Osteocyte (in vitro differentiated cells): ENCODE results near the gene TRIM14. TPM values are rescaled to one million over a fixed set of nuclear protein-coding genes. Genes with fewer than 3 reads are reported as not detected.
"Not testable (repeated sequence)": the region's sequence is repeated elsewhere in the genome, so short reads cannot be mapped to it uniquely, and the experiment has no call there.

ENCODE experiments used
- DNase-seq: peaks from one replicate; pipeline ENCODE4 v3.0.0; 2021; ENCODE audit warnings: mixed read lengths; ENCODE audit not compliant: unreplicated experiment; ENCODE audit errors: extremely low spot score
- H3K27ac Mint-ChIP-seq: one replicate; pipeline ENCODE4 v1.8.0; 2021; ENCODE audit warnings: mild to moderate bottlenecking, mixed read lengths; ENCODE audit not compliant: unreplicated experiment
- H3K27me3 Mint-ChIP-seq: one replicate; pipeline ENCODE4 v1.8.0; 2021; ENCODE audit warnings: mixed read lengths; ENCODE audit not compliant: unreplicated experiment
- H3K36me3 Mint-ChIP-seq: one replicate; pipeline ENCODE4 v1.8.0; 2021; ENCODE audit warnings: mixed read lengths; ENCODE audit not compliant: unreplicated experiment
- H3K4me1 Mint-ChIP-seq: one replicate; pipeline ENCODE4 v1.8.0; 2021; ENCODE audit warnings: mixed read lengths; ENCODE audit not compliant: unreplicated experiment
- H3K4me3 Mint-ChIP-seq: one replicate; pipeline ENCODE4 v1.8.0; 2021; ENCODE audit warnings: mild to moderate bottlenecking, moderate library complexity, mixed read lengths; ENCODE audit not compliant: unreplicated experiment
- H3K9me3 Mint-ChIP-seq: one replicate; pipeline ENCODE4 v1.8.0; 2021; ENCODE audit warnings: mixed read lengths; ENCODE audit not compliant: unreplicated experiment
- CTCF ChIP-seq: fragments of 200-600 bp; sonication (generic); IDR thresholded peaks from 2 replicates; pipeline ENCODE4 v1.5.0; 2021; ENCODE audit warnings: antibody characterized with exemption, mild to moderate bottlenecking, moderate library complexity
- total RNA-seq: library from RNA; stranded (reverse); gene quantifications from 2 replicates; pipeline ENCODE4 v1.2.1, GENCODE V29; 2021

TRIM14 gene
- total RNA-seq, 1 donor from 2014 or later: 0.48 TPM

DNA sequence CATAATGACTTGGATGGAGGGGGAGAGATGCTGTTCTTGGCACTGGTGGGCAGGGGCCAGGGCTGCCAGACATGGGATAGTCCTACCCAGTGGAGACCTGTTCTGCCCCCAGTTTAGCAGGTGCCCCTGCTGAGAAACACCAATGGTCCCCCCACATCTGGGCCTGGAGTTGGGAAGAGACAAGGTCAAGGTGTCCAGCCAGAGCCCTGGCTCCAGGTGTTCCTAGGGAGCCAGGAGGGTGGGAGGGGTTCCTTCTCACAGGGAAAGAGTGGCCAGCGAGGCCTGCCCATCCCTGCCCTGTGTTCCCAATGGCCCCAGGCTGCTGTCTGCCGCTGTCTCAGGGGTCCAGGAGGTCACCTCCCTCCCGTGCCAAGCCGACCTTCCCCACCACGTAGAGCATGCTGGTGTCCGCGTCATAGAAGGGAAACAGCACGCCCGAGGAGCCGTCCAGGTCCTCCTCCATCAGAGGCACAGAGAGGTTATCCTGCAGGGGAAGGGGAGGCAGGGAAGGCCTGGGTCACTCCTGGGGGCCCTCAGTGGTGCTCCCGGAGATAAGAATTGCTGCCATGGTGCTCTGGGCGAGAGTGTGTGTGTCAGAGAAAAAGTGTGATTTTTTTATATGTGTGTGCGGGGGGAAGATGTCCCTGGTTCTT, 11.7 kb upstream of the TRIM14 start:
- H3K27ac Mint-ChIP-seq: no peak overlapping the region
- H3K4me3 Mint-ChIP-seq: no peak overlapping the region
- no peaks in the 10 kb centered on the region for H3K9me3 Mint-ChIP-seq
- H3K4me1 Mint-ChIP-seq: no peaks in the 10 kb centered on the region
- no peaks in the 10 kb centered on the region for H3K27me3 Mint-ChIP-seq
- H3K36me3 Mint-ChIP-seq: no peaks in the 10 kb centered on the region
- TF ChIP-seq CTCF: no peak
- DNase-seq: no peak

DNA sequence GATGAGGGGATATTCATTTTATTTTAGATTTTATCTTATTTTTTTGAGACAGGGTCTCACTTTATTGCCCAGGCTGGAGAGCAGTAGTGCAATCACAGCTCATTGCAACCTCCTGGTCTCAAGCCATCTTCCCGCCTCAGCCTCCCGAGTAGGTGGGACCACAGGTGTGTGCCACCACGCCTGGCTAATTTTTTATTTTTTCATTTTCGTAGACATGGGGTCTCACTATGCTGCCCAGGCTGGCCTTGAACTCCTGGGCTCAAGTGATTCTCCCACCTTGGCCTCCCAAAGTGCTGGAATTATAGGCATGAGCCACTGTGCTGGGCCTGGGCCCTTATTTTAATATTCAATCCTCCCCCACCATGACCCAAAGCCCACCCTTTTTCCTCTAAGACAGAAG, 11.0 kb upstream of the TRIM14 start:
- not testable (repeated sequence) for H3K4me1 Mint-ChIP-seq

GRCh38 chr9:98129451-98129881, 10.4 kb upstream of the TRIM14 start:
- no peaks in the 10 kb centered on the region for H3K9me3 Mint-ChIP-seq
- no peak overlapping the region for H3K27ac Mint-ChIP-seq
- H3K36me3 Mint-ChIP-seq: no peaks in the 10 kb centered on the region
- H3K27me3 Mint-ChIP-seq: no peaks in the 10 kb centered on the region
- no peak overlapping the region for H3K4me3 Mint-ChIP-seq
- no peak for DNase-seq
- TF ChIP-seq CTCF: no peak
- no peaks in the 10 kb centered on the region for H3K4me1 Mint-ChIP-seq

More for the DNA sequence above, 11.0 kb upstream of the TRIM14 start:
- not testable (repeated sequence) for H3K9me3 Mint-ChIP-seq, H3K4me3 Mint-ChIP-seq, H3K27me3 Mint-ChIP-seq, H3K27ac Mint-ChIP-seq, H3K36me3 Mint-ChIP-seq, DNase-seq

- no peak for TF ChIP-seq CTCF
- H3K4me1 Mint-ChIP-seq: no peaks in the 10 kb centered on the region
- DNase-seq: no peak
- H3K4me3 Mint-ChIP-seq: no peak overlapping the region
- H3K27me3 Mint-ChIP-seq: no peaks in the 10 kb centered on the region
- H3K36me3 Mint-ChIP-seq: no peaks in the 10 kb centered on the region
- H3K9me3 Mint-ChIP-seq: no peaks in the 10 kb centered on the region
- no peak overlapping the region for H3K27ac Mint-ChIP-seq
Measured at GRCh38 chr9:98128316-98128715, 9.3 kb upstream of the TRIM14 start.

DNA sequence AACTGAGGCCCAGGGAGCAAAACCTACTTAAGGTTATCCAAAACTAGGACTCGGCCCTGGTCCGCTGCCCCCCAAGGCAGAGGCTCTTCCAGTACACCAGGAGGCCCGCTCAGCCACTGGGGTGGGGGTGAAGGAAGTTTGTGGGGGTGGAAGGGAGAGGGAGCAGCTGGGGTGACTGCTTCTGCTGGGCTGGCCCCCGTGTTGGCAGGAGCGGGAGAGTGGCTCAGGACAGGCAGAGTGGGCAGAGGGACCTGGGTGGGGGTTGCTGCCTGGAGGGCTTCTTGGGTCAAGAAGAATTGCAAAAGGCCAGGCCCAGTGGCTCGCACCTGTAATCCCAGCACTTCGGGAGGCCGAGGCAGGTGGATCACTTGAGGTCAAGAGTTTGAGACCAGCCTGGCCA, 8.2 kb upstream of the TRIM14 start:
- TF ChIP-seq CTCF: no peak
- H3K36me3 Mint-ChIP-seq: no peaks in the 10 kb centered on the region
- no peaks in the 10 kb centered on the region for H3K4me1 Mint-ChIP-seq
- no peak overlapping the region for H3K4me3 Mint-ChIP-seq
- DNase-seq: no peak
- no peak overlapping the region for H3K27ac Mint-ChIP-seq
- H3K27me3 Mint-ChIP-seq: no peaks in the 10 kb centered on the region
- no peaks in the 10 kb centered on the region for H3K9me3 Mint-ChIP-seq
